ENCODE data around the gene PRR16.

PRR16 gene

DNA sequence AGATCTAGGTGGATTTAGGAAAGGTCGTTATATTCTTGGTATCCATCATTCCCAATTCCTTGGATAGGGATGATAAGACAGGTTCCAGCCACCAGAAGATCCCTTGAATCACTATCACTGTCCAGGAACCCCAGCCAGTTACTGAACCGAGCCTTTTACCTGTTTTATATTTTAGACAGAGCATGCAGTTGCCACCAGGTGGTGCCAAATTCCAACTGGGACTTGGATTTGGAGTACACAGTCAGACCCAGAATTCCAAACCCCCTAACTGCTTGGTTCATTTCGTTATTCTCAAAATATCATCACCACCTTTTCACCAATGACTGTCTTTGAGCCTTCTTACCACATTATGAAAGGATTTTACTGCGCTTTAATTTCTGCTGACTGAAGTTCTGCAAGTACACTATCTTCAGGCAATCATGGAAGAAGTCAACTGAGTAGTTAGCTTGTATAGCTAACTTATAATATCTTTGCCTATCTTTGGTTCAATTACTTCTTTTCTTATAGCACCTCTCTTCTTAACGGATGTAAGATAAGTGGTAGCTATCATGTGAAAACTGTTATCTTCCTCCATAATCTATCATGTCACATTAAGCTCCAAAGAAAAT, 191.8 kb downstream of the PRR16 start:
- Histone ChIP-seq H3K27me3 (replicated peaks; ENCODE audit: control insufficient read depth, insufficient read depth, low read length) (no peaks in the 10 kb centered on the region), H3K36me3 (ENCODE audit: control insufficient read depth, insufficient read depth, low read length) (no peaks in the 10 kb centered on the region), H3K4me3 (replicated peaks; ENCODE audit: low read depth, low read length) (no peak overlapping the region)
- TF ChIP-seq, protein P1, sequence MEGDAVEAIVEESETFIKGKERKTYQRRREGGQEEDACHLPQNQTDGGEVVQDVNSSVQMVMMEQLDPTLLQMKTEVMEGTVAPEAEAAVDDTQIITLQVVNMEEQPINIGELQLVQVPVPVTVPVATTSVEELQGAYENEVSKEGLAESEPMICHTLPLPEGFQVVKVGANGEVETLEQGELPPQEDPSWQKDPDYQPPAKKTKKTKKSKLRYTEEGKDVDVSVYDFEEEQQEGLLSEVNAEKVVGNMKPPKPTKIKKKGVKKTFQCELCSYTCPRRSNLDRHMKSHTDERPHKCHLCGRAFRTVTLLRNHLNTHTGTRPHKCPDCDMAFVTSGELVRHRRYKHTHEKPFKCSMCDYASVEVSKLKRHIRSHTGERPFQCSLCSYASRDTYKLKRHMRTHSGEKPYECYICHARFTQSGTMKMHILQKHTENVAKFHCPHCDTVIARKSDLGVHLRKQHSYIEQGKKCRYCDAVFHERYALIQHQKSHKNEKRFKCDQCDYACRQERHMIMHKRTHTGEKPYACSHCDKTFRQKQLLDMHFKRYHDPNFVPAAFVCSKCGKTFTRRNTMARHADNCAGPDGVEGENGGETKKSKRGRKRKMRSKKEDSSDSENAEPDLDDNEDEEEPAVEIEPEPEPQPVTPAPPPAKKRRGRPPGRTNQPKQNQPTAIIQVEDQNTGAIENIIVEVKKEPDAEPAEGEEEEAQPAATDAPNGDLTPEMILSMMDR (IDR thresholded peaks at IDR 0.05; ENCODE audit: insufficient read depth, low read length, poor library complexity, severe bottlenecking): peak; percentile 61
- no peak for DNase-seq (ENCODE audit: extremely low read depth, insufficient read length)

DNA sequence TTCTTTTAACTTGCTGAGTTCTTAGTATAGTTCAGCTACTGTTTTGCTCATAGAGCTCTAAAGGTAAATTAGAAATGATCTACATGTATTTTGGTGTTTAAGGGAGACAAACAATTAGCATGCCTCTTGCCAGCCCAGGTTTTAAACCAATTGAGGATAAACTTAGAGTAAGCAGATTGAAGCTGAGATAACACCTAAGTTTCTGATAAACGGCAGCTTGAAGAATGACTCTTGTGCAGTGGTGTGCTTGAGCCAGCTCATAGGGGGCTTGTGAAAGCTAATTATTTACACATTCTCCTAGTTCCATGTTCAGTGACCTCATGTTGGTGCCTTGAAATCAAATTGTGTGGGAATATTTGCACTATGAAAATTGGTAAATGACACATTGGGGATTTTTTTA, 193.0 kb downstream of the PRR16 start:
- H3K36me3 ChIP-seq (ENCODE audit: control insufficient read depth, insufficient read depth, low read length): no peaks in the 10 kb centered on the region
- DNase-seq (ENCODE audit: extremely low read depth, insufficient read length): no peak
- TF ChIP-seq, protein P1 (IDR thresholded peaks at IDR 0.05; ENCODE audit: insufficient read depth, low read length, poor library complexity, severe bottlenecking): no peak

DNA sequence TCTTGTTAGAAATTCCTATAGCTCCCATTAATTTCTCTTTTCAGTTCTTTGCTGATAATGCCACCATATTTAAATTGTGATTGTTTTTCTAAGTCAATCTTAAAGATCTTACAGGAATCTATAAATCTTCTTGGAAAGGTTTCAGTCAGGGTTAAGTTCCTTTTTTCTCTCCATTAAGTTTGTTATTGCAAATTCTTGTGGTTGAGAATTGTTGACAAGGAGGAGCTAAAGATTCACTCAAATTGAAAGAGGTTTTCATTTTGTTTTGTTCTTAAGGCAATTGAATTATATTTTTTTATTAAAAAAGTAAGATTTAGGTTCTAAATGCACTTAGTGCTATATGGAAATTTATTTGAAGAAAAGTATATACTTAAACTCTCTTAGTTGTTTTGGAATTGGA, 213.4 kb downstream of the PRR16 start:
- no peaks in the 10 kb centered on the region for H3K36me3 ChIP-seq (ENCODE audit: control insufficient read depth, insufficient read depth, low read length)
- DNase-seq (ENCODE audit: extremely low read depth, insufficient read length): no peak
- no peaks in the 10 kb centered on the region for H3K27me3 ChIP-seq (replicated peaks; ENCODE audit: control insufficient read depth, insufficient read depth, low read length)
- TF ChIP-seq, protein P1 (IDR thresholded peaks at IDR 0.05; ENCODE audit: insufficient read depth, low read length, poor library complexity, severe bottlenecking): no peak
- no peak overlapping the region for H3K4me3 ChIP-seq (replicated peaks; ENCODE audit: low read depth, low read length)

More for the DNA sequence above, 193.0 kb downstream of the PRR16 start:
- no peaks in the 10 kb centered on the region for H3K27me3 ChIP-seq (replicated peaks; ENCODE audit: control insufficient read depth, insufficient read depth, low read length)
- no peak overlapping the region for H3K4me3 ChIP-seq (replicated peaks; ENCODE audit: low read depth, low read length)

DNA sequence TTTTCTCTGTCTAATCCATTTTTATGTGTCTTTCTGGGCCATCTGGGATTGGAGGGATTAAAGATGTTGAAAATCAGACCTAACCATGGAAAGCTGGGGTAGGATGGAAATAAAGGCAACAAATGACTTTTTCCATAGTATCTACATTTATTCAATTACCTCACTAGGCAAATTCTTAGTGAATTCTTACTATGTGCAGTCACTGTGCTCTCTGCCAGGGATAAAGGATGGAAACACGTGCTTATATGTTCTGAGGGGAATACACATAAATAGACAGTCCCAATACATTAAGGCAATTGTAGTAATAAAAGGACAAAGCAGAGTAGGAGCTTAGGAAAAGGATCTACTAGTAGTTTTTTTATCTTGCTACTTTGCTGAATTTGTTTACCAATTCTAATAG, 214.2 kb downstream of the PRR16 start:
- TF ChIP-seq, protein P1 (IDR thresholded peaks at IDR 0.05; ENCODE audit: insufficient read depth, low read length, poor library complexity, severe bottlenecking): no peak
- H3K27me3 ChIP-seq (replicated peaks; ENCODE audit: control insufficient read depth, insufficient read depth, low read length): no peaks in the 10 kb centered on the region
- no peak for DNase-seq (ENCODE audit: extremely low read depth, insufficient read length)
- H3K36me3 ChIP-seq (ENCODE audit: control insufficient read depth, insufficient read depth, low read length): no peaks in the 10 kb centered on the region
- H3K4me3 ChIP-seq (replicated peaks; ENCODE audit: low read depth, low read length): no peak overlapping the region

DNA sequence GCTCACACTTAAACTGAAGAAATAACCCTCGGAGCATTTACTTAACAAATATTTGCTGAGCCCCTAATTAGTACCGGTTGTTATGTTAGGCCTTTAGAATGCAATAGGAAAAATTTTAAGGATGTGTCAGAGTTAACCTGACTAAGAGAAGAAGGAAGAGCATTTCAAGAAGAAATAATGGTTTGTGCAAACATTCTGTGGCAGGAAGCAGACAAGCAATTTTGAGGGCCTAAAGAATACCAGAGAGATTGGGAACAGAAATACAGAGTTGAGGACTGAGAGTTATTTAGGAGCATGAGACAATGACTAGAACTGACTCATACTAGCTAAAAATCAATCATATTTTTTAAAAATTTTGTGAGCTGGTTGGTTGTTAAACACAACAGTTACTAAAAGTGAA, 218.8 kb downstream of the PRR16 start:
- H3K4me3 ChIP-seq (replicated peaks; ENCODE audit: low read depth, low read length): no peak overlapping the region
- H3K36me3 ChIP-seq (ENCODE audit: control insufficient read depth, insufficient read depth, low read length): no peaks in the 10 kb centered on the region
- DNase-seq (ENCODE audit: extremely low read depth, insufficient read length): no peak
- no peaks in the 10 kb centered on the region for H3K27me3 ChIP-seq (replicated peaks; ENCODE audit: control insufficient read depth, insufficient read depth, low read length)
- TF ChIP-seq, protein P1 (IDR thresholded peaks at IDR 0.05; ENCODE audit: insufficient read depth, low read length, poor library complexity, severe bottlenecking): no peak

DNA sequence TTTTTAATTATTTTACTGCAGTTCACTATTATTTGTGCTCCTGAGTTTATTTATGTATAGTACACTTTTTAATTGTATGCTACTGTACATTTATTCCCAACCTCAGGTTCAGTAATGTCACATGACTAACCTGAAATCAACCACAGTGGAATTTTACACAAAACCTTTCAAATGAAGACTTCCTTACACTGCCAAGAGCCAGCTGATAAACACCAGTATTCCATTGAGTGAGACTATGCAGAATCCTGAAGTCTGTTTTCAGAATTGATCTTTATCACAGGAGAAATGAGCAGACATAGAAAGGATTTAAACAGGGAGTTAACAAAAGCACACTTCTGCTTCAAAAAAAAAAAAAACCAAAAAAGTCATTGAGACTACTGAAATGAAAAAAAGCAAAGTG, 219.5 kb downstream of the PRR16 start:
- no peak for DNase-seq (ENCODE audit: extremely low read depth, insufficient read length)
- TF ChIP-seq, protein P1 (IDR thresholded peaks at IDR 0.05; ENCODE audit: insufficient read depth, low read length, poor library complexity, severe bottlenecking): no peak
- Histone ChIP-seq H3K4me3 (replicated peaks; ENCODE audit: low read depth, low read length) (no peak overlapping the region), H3K27me3 (replicated peaks; ENCODE audit: control insufficient read depth, insufficient read depth, low read length) (no peaks in the 10 kb centered on the region), H3K36me3 (ENCODE audit: control insufficient read depth, insufficient read depth, low read length) (no peaks in the 10 kb centered on the region)
